OCI-LY1 (cell line): ENCODE data around the gene MPPED2.

Experiments used
- CTCF ChIP-seq: fragments of 200-600 bp; sonication (generic), shearing (Covaris generic); IDR thresholded peaks from 2 replicates; pipeline ENCODE4 v1.5.1; 2017; ENCODE audit warnings: mild to moderate bottlenecking, antibody characterized with exemption, low read length, moderate library complexity, mixed read lengths
- EZH2 ChIP-seq: fragments of 200-600 bp; sonication (generic), shearing (Covaris generic); IDR thresholded peaks from 2 replicates; pipeline ENCODE4 v1.8.0; 2017; ENCODE audit warnings: borderline replicate concordance, mixed run types, mild to moderate bottlenecking, antibody characterized with exemption, low read length, moderate library complexity, mixed read lengths

GRCh38 chr11:30504468-30504867, 81.7 kb downstream of the MPPED2 start:
- no peak for TF ChIP-seq EZH2
- no peak for TF ChIP-seq CTCF
